CD14-positive monocyte (primary cell): ENCODE data around the gene WTAP. TPM values are rescaled to one million over a fixed set of nuclear protein-coding genes. Genes with fewer than 3 reads are reported as not detected.
"Not testable (repeated sequence)": the region's sequence is repeated elsewhere in the genome, so short reads cannot be mapped to it uniquely, and the experiment has no call there.

Experiments used
- DNase-seq, 3 donors: peaks; one replicate each; pipeline ENCODE4 v3.0.0-alpha.2; 2011 to 2022
- H2AFZ ChIP-seq: 2 replicates; pipeline ENCODE4 v1.6.0; 2012; ENCODE audit warnings: mild to moderate bottlenecking, low read depth, low read length, inconsistent platforms; ENCODE audit not compliant: insufficient read depth, poor library complexity, severe bottlenecking
- H3K27ac ChIP-seq, 2 donors: 1 replicate in 1 of 2; 2 replicates in 1 of 2; pipeline ENCODE4 v1.5.1; 2012 to 2013; ENCODE audit warnings: low read length in 2 of 2, control low read depth in 1 of 2, inconsistent platforms in 1 of 2, low read depth in 1 of 2, mild to moderate bottlenecking in 1 of 2
- H3K27me3 ChIP-seq, 2 donors: one replicate each; pipeline versions ENCODE4 v1.6.0 to v1.6.1; 2011 to 2013; ENCODE audit warnings: low read length in 2 of 2; ENCODE audit not compliant: control insufficient read depth in 2 of 2, insufficient read depth in 2 of 2
- H3K36me3 ChIP-seq, 2 donors: replicated peaks in 1 of 2; 1 replicate in 1 of 2; 2 replicates in 1 of 2; pipeline versions ENCODE4 v1.5.1 to v1.6.1; 2012 to 2013; ENCODE audit warnings: low read length in 2 of 2, control low read depth in 1 of 2, inconsistent platforms in 1 of 2, mild to moderate bottlenecking in 1 of 2; ENCODE audit not compliant: insufficient read depth in 2 of 2, control insufficient read depth in 1 of 2
- H3K4me1 ChIP-seq, 2 donors: 1 replicate in 1 of 2; 2 replicates in 1 of 2; pipeline versions ENCODE4 v1.5.1 to v1.6.1; 2012 to 2013; ENCODE audit warnings: low read length in 2 of 2, control low read depth in 1 of 2, inconsistent platforms in 1 of 2, mild to moderate bottlenecking in 1 of 2, moderate library complexity in 1 of 2; ENCODE audit not compliant: insufficient read depth in 2 of 2, control insufficient read depth in 1 of 2
- H3K4me2 ChIP-seq: replicated peaks from 2 replicates; pipeline ENCODE3; 2012; ENCODE audit warnings: low read length, moderate library complexity, mild to moderate bottlenecking; ENCODE audit not compliant: poor library complexity, severe bottlenecking; ENCODE audit errors: extremely low read depth
- H3K4me3 ChIP-seq, 3 experiments: fragments of 200-600 bp in 1 of 3; sonication (generic) in 1 of 3; replicated peaks in 1 of 3; 1 replicate in 2 of 3; 2 replicates in 1 of 3; pipeline ENCODE4 v1.5.1; 2011 to 2013; ENCODE audit warnings: low read length in 3 of 3, mild to moderate bottlenecking in 3 of 3, control low read depth in 2 of 3, low read depth in 2 of 3, inconsistent platforms in 1 of 3, moderate library complexity in 1 of 3
- H3K79me2 ChIP-seq: 2 replicates; pipeline ENCODE4 v1.6.0; 2012; ENCODE audit warnings: mild to moderate bottlenecking, control low read depth, inconsistent platforms, low read length, moderate library complexity; ENCODE audit not compliant: insufficient read depth
- H3K9ac ChIP-seq: 2 replicates; pipeline ENCODE4 v1.6.0; 2017; ENCODE audit warnings: low read length, mild to moderate bottlenecking; ENCODE audit not compliant: insufficient read depth, poor library complexity, severe bottlenecking
- H3K9me3 ChIP-seq, 2 donors: replicated peaks in 1 of 2; 1 replicate in 1 of 2; 2 replicates in 1 of 2; pipeline versions ENCODE4 v1.5.1 to v1.6.1; 2012 to 2013; ENCODE audit warnings: low read length in 2 of 2, control low read depth in 1 of 2; ENCODE audit not compliant: control insufficient read depth in 1 of 2, insufficient read depth in 1 of 2
- H4K20me1 ChIP-seq: 2 replicates; pipeline ENCODE4 v1.6.0; 2012; ENCODE audit warnings: mild to moderate bottlenecking, low read length, control low read depth, moderate library complexity; ENCODE audit not compliant: insufficient read depth
- H3K27ac Mint-ChIP-seq, 7 donors: one replicate each; pipeline ENCODE4 v1.8.0; 2020; ENCODE audit warnings: mild to moderate bottlenecking in 7 of 7, mixed read lengths in 7 of 7, moderate library complexity in 6 of 7, inconsistent platforms in 2 of 7
- H3K27me3 Mint-ChIP-seq, 3 donors: one replicate each; pipeline ENCODE4 v1.8.0; 2021 to 2022; ENCODE audit warnings: low read depth in 3 of 3, mild to moderate bottlenecking in 3 of 3, mixed read lengths in 3 of 3, moderate library complexity in 3 of 3, inconsistent platforms in 1 of 3
- H3K36me3 Mint-ChIP-seq, 2 donors: one replicate each; pipeline ENCODE4 v1.8.0; 2020; ENCODE audit warnings: mixed read lengths in 2 of 2, inconsistent platforms in 1 of 2, mild to moderate bottlenecking in 1 of 2
- H3K4me1 Mint-ChIP-seq: one replicate; pipeline ENCODE4 v1.8.0; 2020; ENCODE audit warnings: mild to moderate bottlenecking, mixed read lengths
- H3K4me3 Mint-ChIP-seq, 2 donors: one replicate each; pipeline ENCODE4 v1.8.0; 2020; ENCODE audit warnings: mild to moderate bottlenecking in 2 of 2, mixed read lengths in 2 of 2, moderate library complexity in 1 of 2
- H3K9me3 Mint-ChIP-seq, 7 donors: one replicate each; pipeline ENCODE4 v1.8.0; 2020 to 2022; ENCODE audit warnings: mixed read lengths in 7 of 7, mild to moderate bottlenecking in 6 of 7, moderate library complexity in 6 of 7, inconsistent platforms in 2 of 7
- CTCF ChIP-seq: fragments of 200-600 bp; IDR thresholded peaks from one replicate; pipeline ENCODE4 v1.8.0; 2022; ENCODE audit warnings: antibody characterized with exemption, mild to moderate bottlenecking
- WGBS: methylation state at CpG from one replicate; pipeline ENCODE4 v1.1.5; 2013; ENCODE audit warnings: missing lambda C conversion rate; ENCODE audit not compliant: insufficient coverage; 5-methylcytosine and 5-hydroxymethylcytosine counted together
- intact Hi-C, 2 donors: fragments of 100-400 bp; cut with micrococcal nuclease; formaldehyde crosslinking; loops; one replicate each; pipeline versions ENCODE4 v1.15.0 to v1.15.1; 2023
- polyA plus RNA-seq, 3 donors: library from polyadenylated mRNA; depleted of rRNA in 1 of 3; unstranded in 2 of 3; stranded (reverse) in 1 of 3; fragments of 300-500 nt in 2 of 3; fragments of >200 nt in 1 of 3; fragmentation: Illumina TruSeq in 2 of 3; gene quantifications; 1 replicate in 2 of 3; 2 replicates in 1 of 3; pipeline ENCODE4 v1.2.3, GENCODE V29; 2012 to 2021

WTAP gene
- polyA plus RNA-seq, 3 donors = 50.8 to 95.9 (median 94.7) TPM

DNA sequence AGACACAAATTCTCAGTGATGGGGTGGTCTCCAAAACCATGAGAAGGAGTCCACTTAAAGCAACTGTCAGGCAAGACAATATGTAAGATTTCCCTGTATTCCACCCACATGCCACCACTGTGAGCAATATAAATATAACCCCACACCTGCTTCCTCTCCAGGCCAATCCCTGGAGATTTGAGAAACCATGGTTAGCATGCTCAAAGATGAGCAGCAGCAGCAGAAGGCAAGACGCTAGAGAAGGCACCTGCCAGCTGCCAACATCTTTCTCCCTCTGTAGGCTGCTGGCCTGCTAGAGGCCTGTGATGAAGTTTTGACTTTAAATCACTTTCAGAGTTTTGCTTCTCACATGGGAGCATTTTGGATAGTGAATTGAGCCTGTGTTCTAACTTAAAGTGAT is 26.3 kb upstream of the WTAP start:
- Histone ChIP-seq H3K79me2 (no peaks in the 10 kb centered on the region), H3K4me3 (no peak overlapping the region), H3K27ac (peak overlapping the region; percentile 19 to 61), H3K27me3 (no peaks in the 10 kb centered on the region), H4K20me1 (no peaks in the 10 kb centered on the region), H3K9me3 (peaks cover 0 to 9% of the 10 kb centered on the region in 2 donors), H2AFZ (no peak overlapping the region), H3K9ac (no peak overlapping the region), H3K36me3 (no peaks in the 10 kb centered on the region), H3K4me2 (no peak overlapping the region), H3K4me1 (peaks cover 16 to 22% of the 10 kb centered on the region in 2 donors)
- no CpG with 5 or more reads among the region's 1 CpG for WGBS
- intact Hi-C loops = no loop called here
- Mint-ChIP-seq H3K27me3 (peaks cover 0 to 1% (median 0%) of the 10 kb centered on the region in 3 donors), H3K4me3 (no peak overlapping the region), H3K36me3 (peaks cover 9 to 12% of the 10 kb centered on the region in 2 donors), H3K9me3 (peaks cover 0 to 11% (median 7%) of the 10 kb centered on the region in 7 donors), H3K27ac (peak overlapping the region; percentile 18 to 96 (median 76)), H3K4me1 (peaks cover 22% of the 10 kb centered on the region)
- no peak for DNase-seq
- TF ChIP-seq CTCF = no peak

- no peak overlapping the region for H3K4me3 Mint-ChIP-seq
- Histone ChIP-seq H3K4me2 (no peak overlapping the region), H3K4me3 (no peak overlapping the region), H3K79me2 (no peaks in the 10 kb centered on the region), H4K20me1 (no peaks in the 10 kb centered on the region), H3K27me3 (no peaks in the 10 kb centered on the region), H3K27ac (peak overlapping the region; percentile 19 to 61), H3K36me3 (no peaks in the 10 kb centered on the region), H2AFZ (no peak overlapping the region), H3K4me1 (peaks cover 16 to 22% of the 10 kb centered on the region in 2 donors), H3K9me3 (peaks cover 0 to 9% of the 10 kb centered on the region in 2 donors), H3K9ac (no peak overlapping the region)
- peaks cover 22% of the 10 kb centered on the region for H3K4me1 Mint-ChIP-seq
- WGBS = 94% methylated on average over 5 of the region's 7 CpGs
- no peak for TF ChIP-seq CTCF
- intact Hi-C loops = no loop called here
- H3K9me3 Mint-ChIP-seq = peaks cover 0 to 11% (median 7%) of the 10 kb centered on the region in 7 donors
- peak; percentile 67 to 94 (median 91) for DNase-seq
- peak overlapping the region; percentile 62 to 96 (median 89) for H3K27ac Mint-ChIP-seq
- peaks cover 9 to 12% of the 10 kb centered on the region in 2 donors for H3K36me3 Mint-ChIP-seq
- H3K27me3 Mint-ChIP-seq = peaks cover 0 to 1% (median 0%) of the 10 kb centered on the region in 3 donors
Measured at GRCh38 chr6:159701413-159701999, 25.8 kb upstream of the WTAP start.

DNA sequence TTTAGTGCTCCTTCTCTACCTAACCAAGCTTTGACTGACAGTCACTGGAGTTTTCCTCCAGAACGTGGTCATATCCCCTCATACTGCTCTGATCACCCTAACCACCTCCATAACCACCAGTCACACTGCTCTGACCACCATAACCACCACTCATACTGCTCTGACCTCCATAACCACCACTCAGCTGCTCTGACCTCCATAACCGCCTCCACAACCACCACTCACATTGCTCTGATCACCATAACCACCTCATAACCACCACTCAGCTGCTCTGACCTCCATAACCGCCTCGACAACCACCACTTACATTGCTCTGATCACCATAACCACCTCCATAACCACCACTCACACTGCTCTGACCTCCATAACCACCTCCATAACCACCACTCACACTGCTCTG is 16.7 kb upstream of the WTAP start:
- H3K9me3 Mint-ChIP-seq, H3K4me3 Mint-ChIP-seq, H3K27me3 Mint-ChIP-seq, H3K9ac ChIP-seq, H4K20me1 ChIP-seq, H3K27me3 ChIP-seq, DNase-seq, H3K36me3 Mint-ChIP-seq, intact Hi-C loops, H3K36me3 ChIP-seq, H3K27ac Mint-ChIP-seq, H3K4me2 ChIP-seq, H3K27ac ChIP-seq, H3K4me1 Mint-ChIP-seq, H2AFZ ChIP-seq, H3K4me3 ChIP-seq, H3K79me2 ChIP-seq, H3K9me3 ChIP-seq: not testable (repeated sequence)
- peaks cover 15 to 17% of the 10 kb centered on the region in 2 donors for H3K4me1 ChIP-seq
- 93% methylated on average over 4 of the region's 4 CpGs for WGBS
